ENCODE results near the gene GABPB2.

GABPB2 gene

DNA sequence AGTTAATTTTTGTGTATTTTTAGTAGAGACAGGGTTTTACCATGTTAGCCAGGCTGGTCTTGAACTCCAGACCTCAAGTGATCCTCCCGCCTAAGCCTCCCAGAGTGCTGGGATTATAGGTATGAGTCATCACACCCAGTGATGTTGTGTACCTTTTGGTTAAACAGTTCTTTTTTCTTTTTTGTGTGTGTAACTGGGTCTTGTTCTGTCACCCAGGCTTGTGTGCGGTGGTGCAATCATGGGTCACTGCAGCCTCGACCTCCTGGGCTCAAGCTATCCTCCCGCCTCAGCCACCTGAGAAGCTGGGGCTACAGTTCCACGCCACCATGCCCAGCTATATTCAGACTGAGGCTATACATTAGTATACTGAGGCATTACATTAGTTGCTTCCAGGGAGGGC is 37.8 kb downstream of the GABPB2 start:
- Histone ChIP-seq H3K9ac (ENCODE audit: low read length) (no peak overlapping the region), H3K4me1 (ENCODE audit: low read length) (no peaks in the 10 kb centered on the region), H3K4me3 (ENCODE audit: low read length) (no peak overlapping the region), H3K27ac (ENCODE audit: low read length) (no peak overlapping the region), H3K9me3 (ENCODE audit: insufficient read depth, low read length) (no peaks in the 10 kb centered on the region), H3K79me2 (ENCODE audit: low read length) (no peaks in the 10 kb centered on the region), H4K20me1 (ENCODE audit: insufficient read depth, low read length) (no peaks in the 10 kb centered on the region), H3K27me3 (ENCODE audit: low read depth, low read length) (no peaks in the 10 kb centered on the region), H3K4me2 (ENCODE audit: low read length) (no peak overlapping the region), H2AFZ (ENCODE audit: low read depth, low read length) (no peak overlapping the region), H3K36me3 (replicated peaks; ENCODE audit: low read depth, low read length) (no peaks in the 10 kb centered on the region)
- TF ChIP-seq, protein P1, sequence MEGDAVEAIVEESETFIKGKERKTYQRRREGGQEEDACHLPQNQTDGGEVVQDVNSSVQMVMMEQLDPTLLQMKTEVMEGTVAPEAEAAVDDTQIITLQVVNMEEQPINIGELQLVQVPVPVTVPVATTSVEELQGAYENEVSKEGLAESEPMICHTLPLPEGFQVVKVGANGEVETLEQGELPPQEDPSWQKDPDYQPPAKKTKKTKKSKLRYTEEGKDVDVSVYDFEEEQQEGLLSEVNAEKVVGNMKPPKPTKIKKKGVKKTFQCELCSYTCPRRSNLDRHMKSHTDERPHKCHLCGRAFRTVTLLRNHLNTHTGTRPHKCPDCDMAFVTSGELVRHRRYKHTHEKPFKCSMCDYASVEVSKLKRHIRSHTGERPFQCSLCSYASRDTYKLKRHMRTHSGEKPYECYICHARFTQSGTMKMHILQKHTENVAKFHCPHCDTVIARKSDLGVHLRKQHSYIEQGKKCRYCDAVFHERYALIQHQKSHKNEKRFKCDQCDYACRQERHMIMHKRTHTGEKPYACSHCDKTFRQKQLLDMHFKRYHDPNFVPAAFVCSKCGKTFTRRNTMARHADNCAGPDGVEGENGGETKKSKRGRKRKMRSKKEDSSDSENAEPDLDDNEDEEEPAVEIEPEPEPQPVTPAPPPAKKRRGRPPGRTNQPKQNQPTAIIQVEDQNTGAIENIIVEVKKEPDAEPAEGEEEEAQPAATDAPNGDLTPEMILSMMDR (IDR thresholded peaks at IDR 0.05; ENCODE audit: low read depth, low read length): no peak
- no peak for TF ChIP-seq EZH2phosphoT487 (IDR thresholded peaks at IDR 0.05; ENCODE audit: low read depth)

DNA sequence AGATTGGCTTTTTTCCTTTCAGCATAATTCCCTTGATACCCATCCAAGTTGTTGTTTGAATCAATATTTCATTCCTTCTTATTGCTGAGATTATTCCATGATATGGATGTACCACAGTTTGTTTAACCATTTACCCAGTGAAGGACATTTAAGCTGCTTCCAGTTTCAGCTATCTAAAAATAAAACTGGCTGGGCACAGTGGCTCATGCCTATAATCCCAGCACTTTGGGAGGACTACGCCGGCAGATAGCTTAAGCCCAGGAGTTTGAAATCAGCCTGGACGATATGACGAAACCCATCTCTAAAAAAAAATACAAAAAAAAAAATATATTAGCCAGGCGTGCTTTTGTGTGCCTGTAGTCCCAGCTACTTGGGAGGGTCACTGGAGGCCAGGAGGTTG is 43.3 kb downstream of the GABPB2 start:
- Histone ChIP-seq H3K36me3 (replicated peaks; ENCODE audit: low read depth, low read length) (no peaks in the 10 kb centered on the region), H4K20me1 (ENCODE audit: insufficient read depth, low read length) (no peaks in the 10 kb centered on the region), H3K27ac (ENCODE audit: low read length) (no peak overlapping the region), H3K4me1 (ENCODE audit: low read length) (no peaks in the 10 kb centered on the region), H3K4me3 (ENCODE audit: low read length) (no peak overlapping the region), H3K9ac (ENCODE audit: low read length) (no peak overlapping the region), H2AFZ (ENCODE audit: low read depth, low read length) (no peak overlapping the region), H3K79me2 (ENCODE audit: low read length) (no peaks in the 10 kb centered on the region), H3K9me3 (ENCODE audit: insufficient read depth, low read length) (no peaks in the 10 kb centered on the region), H3K27me3 (ENCODE audit: low read depth, low read length) (no peaks in the 10 kb centered on the region), H3K4me2 (ENCODE audit: low read length) (no peak overlapping the region)
- TF ChIP-seq, protein P1 (IDR thresholded peaks at IDR 0.05; ENCODE audit: low read depth, low read length): no peak
- no peak for TF ChIP-seq EZH2phosphoT487 (IDR thresholded peaks at IDR 0.05; ENCODE audit: low read depth)

DNA sequence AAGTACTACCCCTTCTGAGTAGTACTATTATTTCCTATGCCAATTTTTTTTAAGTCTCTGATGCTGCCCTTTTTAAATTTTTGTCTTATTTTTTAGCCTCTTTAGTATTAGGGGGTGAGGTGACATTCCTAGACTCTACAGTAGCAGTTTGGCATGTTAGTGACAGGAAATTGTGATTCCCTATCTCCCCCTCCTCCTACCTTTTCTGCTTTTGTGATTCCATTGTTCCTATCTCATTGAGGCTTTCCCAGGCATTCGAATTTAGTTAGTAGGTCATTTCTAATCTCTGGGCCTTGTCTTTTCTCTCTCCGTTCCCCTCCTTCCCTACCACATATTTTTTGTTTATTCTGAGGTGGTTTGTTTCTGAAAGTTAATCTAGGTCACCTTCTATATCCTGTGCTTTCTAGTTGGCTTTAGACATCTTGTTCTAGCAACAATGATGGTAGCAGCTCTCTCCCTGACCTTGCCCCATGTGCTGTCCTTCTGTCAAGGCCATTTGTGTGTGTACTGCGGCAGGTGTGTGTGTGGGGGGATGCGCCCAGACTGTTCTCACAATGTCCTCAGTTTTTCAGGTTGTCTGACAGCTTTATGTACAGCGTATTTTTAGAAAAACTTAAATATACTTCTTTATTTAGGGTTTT is 54.3 kb downstream of the GABPB2 start:
- H3K9ac ChIP-seq (ENCODE audit: low read length): no peak overlapping the region
- no peaks in the 10 kb centered on the region for H3K9me3 ChIP-seq (ENCODE audit: insufficient read depth, low read length)
- no peak overlapping the region for H2AFZ ChIP-seq (ENCODE audit: low read depth, low read length)
- H3K27me3 ChIP-seq (ENCODE audit: low read depth, low read length): no peaks in the 10 kb centered on the region
- H4K20me1 ChIP-seq (ENCODE audit: insufficient read depth, low read length): no peaks in the 10 kb centered on the region
- no peaks in the 10 kb centered on the region for H3K36me3 ChIP-seq (replicated peaks; ENCODE audit: low read depth, low read length)
- no peak overlapping the region for H3K4me2 ChIP-seq (ENCODE audit: low read length)
- no peaks in the 10 kb centered on the region for H3K4me1 ChIP-seq (ENCODE audit: low read length)
- no peak overlapping the region for H3K4me3 ChIP-seq (ENCODE audit: low read length)
- no peak overlapping the region for H3K27ac ChIP-seq (ENCODE audit: low read length)
- TF ChIP-seq EZH2phosphoT487 (IDR thresholded peaks at IDR 0.05; ENCODE audit: low read depth): no peak
- TF ChIP-seq, protein P1 (IDR thresholded peaks at IDR 0.05; ENCODE audit: low read depth, low read length): no peak
- no peaks in the 10 kb centered on the region for H3K79me2 ChIP-seq (ENCODE audit: low read length)

DNA sequence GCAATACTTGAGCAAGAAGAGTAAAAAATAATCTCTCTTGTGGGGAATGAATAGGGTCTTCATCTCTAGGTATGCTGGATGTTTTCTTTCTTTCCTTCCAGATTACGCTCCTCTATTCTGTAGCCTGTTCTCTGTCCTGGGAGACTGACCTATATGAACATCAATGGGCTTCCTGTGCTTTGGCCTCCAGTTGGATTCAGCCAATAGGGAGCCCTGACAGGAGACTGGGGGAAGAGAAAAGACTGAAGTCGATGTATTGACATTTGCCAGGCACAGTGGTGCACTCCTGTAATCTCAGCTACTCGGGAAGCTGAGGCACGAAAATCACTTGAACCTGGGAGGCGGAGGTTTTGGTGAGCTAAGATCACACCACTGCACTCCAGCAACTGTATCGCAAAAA is 58.2 kb downstream of the GABPB2 start:
- no peak overlapping the region for H3K9ac ChIP-seq (ENCODE audit: low read length)
- H3K4me2 ChIP-seq (ENCODE audit: low read length): no peak overlapping the region
- H3K27me3 ChIP-seq (ENCODE audit: low read depth, low read length): no peaks in the 10 kb centered on the region
- H3K4me1 ChIP-seq (ENCODE audit: low read length): no peaks in the 10 kb centered on the region
- H3K36me3 ChIP-seq (replicated peaks; ENCODE audit: low read depth, low read length): no peaks in the 10 kb centered on the region
- H3K27ac ChIP-seq (ENCODE audit: low read length): no peak overlapping the region
- H2AFZ ChIP-seq (ENCODE audit: low read depth, low read length): no peak overlapping the region
- no peak overlapping the region for H3K4me3 ChIP-seq (ENCODE audit: low read length)
- TF ChIP-seq EZH2phosphoT487 (IDR thresholded peaks at IDR 0.05; ENCODE audit: low read depth): no peak
- TF ChIP-seq, protein P1 (IDR thresholded peaks at IDR 0.05; ENCODE audit: low read depth, low read length): no peak
- no peaks in the 10 kb centered on the region for H4K20me1 ChIP-seq (ENCODE audit: insufficient read depth, low read length)
- no peaks in the 10 kb centered on the region for H3K79me2 ChIP-seq (ENCODE audit: low read length)
- H3K9me3 ChIP-seq (ENCODE audit: insufficient read depth, low read length): no peaks in the 10 kb centered on the region
